Measurements from ENCODE around the gene TMSB10.

GRCh38 chr2:84858123-84858522, 47.3 kb upstream of the TMSB10 start:
- no peak for TF ChIP-seq ZNF280C (tag by site-specific recombination; IDR thresholded peaks at IDR 0.05)
- TF ChIP-seq ZNF292 (tag by site-specific recombination; IDR thresholded peaks at IDR 0.05; ENCODE audit: borderline replicate concordance, low read depth), result no peak
- TF ChIP-seq CTCF (tag by site-specific recombination; IDR thresholded peaks at IDR 0.05), result no peak
- no peak for TF ChIP-seq ZNF549 (tag by site-specific recombination; IDR thresholded peaks at IDR 0.05)
- no peak for TF ChIP-seq ZNF623 (tag by site-specific recombination; IDR thresholded peaks at IDR 0.05)
- TF ChIP-seq RBAK (tag by site-specific recombination; IDR thresholded peaks at IDR 0.05), result no peak
- no peak for TF ChIP-seq ZNF558 (tag by site-specific recombination; IDR thresholded peaks at IDR 0.05)
- TF ChIP-seq ZNF311 (tag by site-specific recombination; IDR thresholded peaks at IDR 0.05; ENCODE audit: borderline replicate concordance), result no peak
- TF ChIP-seq ZNF335 (tag by site-specific recombination; conservative IDR thresholded peaks at IDR 0.05), result no peak
- TF ChIP-seq ZNF274 (IDR thresholded peaks at IDR 0.05; ENCODE audit: low read length), result no peak
- no peak for TF ChIP-seq ZNF274 (tag by site-specific recombination; IDR thresholded peaks at IDR 0.05; ENCODE audit: borderline replicate concordance)
- TF ChIP-seq ZFHX2 (tag by site-specific recombination; conservative IDR thresholded peaks at IDR 0.05), result no peak
- TF ChIP-seq ZNF416 (tag by site-specific recombination; IDR thresholded peaks at IDR 0.05), result no peak
- no peak for TF ChIP-seq ZFP37 (tag by site-specific recombination; IDR thresholded peaks at IDR 0.05)
- no peak for TF ChIP-seq ZSCAN30 (tag by site-specific recombination; IDR thresholded peaks at IDR 0.05)

All from HEK293 (cell line).